HepG2 (cell line): ENCODE results near the gene ALOX12. TPM values are rescaled to one million over a fixed set of nuclear protein-coding genes. Genes with fewer than 3 reads are reported as not detected.

Experiments used
- CAMTA2 ChIP-seq: sonication (generic); formaldehyde crosslinking; IDR thresholded peaks from 2 replicates; pipeline ENCODE4 v1.4.0; 2020; ENCODE audit warnings: mild to moderate bottlenecking, missing genetic modification reagents, borderline replicate concordance
- CREBL2 ChIP-seq: sonication (generic); formaldehyde crosslinking; IDR thresholded peaks from 2 replicates; pipeline ENCODE4 v1.8.1; 2023; ENCODE audit warnings: missing genetic modification reagents, mild to moderate bottlenecking, borderline replicate concordance
- MAFF ChIP-seq: IDR thresholded peaks from 2 replicates; pipeline ENCODE4 v1.6.1; 2011; ENCODE audit warnings: low read depth, low read length, improper control_type of control experiment
- MBD4 ChIP-seq: IDR thresholded peaks from 2 replicates; pipeline ENCODE4 v1.6.1; 2012; ENCODE audit warnings: low read length, inconsistent platforms, borderline replicate concordance
- PRDM4 ChIP-seq: sonication (generic); formaldehyde crosslinking; IDR thresholded peaks from 2 replicates; pipeline ENCODE4 v1.9.0; 2021; ENCODE audit warnings: missing genetic modification reagents, borderline replicate concordance
- RXRB ChIP-seq: IDR thresholded peaks from 2 replicates; pipeline ENCODE4 v1.6.1; 2016; ENCODE audit warnings: borderline replicate concordance, missing genetic modification reagents, missing compliant biosample characterization
- ZNF552 ChIP-seq: sonication (generic); formaldehyde crosslinking; IDR thresholded peaks from 2 replicates; pipeline ENCODE4 v1.9.0; 2022; ENCODE audit warnings: missing genetic modification reagents, mild to moderate bottlenecking, borderline replicate concordance
- ZNF567 ChIP-seq: sonication (generic); formaldehyde crosslinking; IDR thresholded peaks from 2 replicates; pipeline ENCODE4 v1.8.1; 2023; ENCODE audit warnings: mild to moderate bottlenecking, missing genetic modification reagents, borderline replicate concordance
- ZNF570 ChIP-seq: sonication (generic); formaldehyde crosslinking; IDR thresholded peaks from 2 replicates; pipeline ENCODE4 v1.4.0; 2020; ENCODE audit warnings: mild to moderate bottlenecking, missing genetic modification reagents, borderline replicate concordance
- polyA plus RNA-seq, 8 experiments: library from polyadenylated mRNA; depleted of rRNA in 3 of 8; stranded (reverse) in 7 of 8; unstranded in 1 of 8; fragments of >200 nt; fragmentation: Illumina TruSeq in 4 of 8; extraction: Trizol in 4 of 8; gene quantifications; 2 replicates each; pipeline versions ENCODE4 v1.2.1 to v1.2.3, GENCODE V29; 2011 to 2016; ENCODE audit warnings: low read depth in 4 of 8, missing spikeins in 1 of 8, mixed read lengths in 1 of 8; ENCODE audit not compliant: insufficient read depth in 1 of 8
- total RNA-seq, 5 experiments: library from RNA; depleted of rRNA; stranded (reverse); fragments of >200 nt; fragmentation: Illumina TruSeq; extraction: Trizol; gene quantifications; 2 replicates each; pipeline ENCODE4 v1.2.3, GENCODE V29; 2016; ENCODE audit warnings: low read depth in 1 of 5
- TF ChIP-seq, protein P1 (sequence below): sonication (generic); formaldehyde crosslinking; IDR thresholded peaks from 2 replicates; pipeline ENCODE4 v1.5.0; 2020; ENCODE audit warnings: missing genetic modification reagents
- TF ChIP-seq, protein P2 (sequence below): sonication (generic); formaldehyde crosslinking; IDR thresholded peaks from 2 replicates; pipeline ENCODE4 v1.4.0; 2020; ENCODE audit warnings: missing genetic modification reagents
- TF ChIP-seq, protein P3 (sequence below): sonication (generic); formaldehyde crosslinking; conservative IDR thresholded peaks from 2 replicates; pipeline ENCODE4 v1.4.0; 2020; ENCODE audit warnings: missing genetic modification reagents
- TF ChIP-seq, protein P4 (sequence below): sonication (generic); formaldehyde crosslinking; IDR thresholded peaks from 2 replicates; pipeline ENCODE4 v1.4.0; 2020; ENCODE audit warnings: low read depth, mild to moderate bottlenecking, missing genetic modification reagents
- TF ChIP-seq, protein P5 (sequence below): sonication (generic); formaldehyde crosslinking; IDR thresholded peaks from 2 replicates; pipeline ENCODE4 v1.8.0; 2022; ENCODE audit warnings: mild to moderate bottlenecking, missing genetic modification reagents, borderline replicate concordance

Gene ALOX12
- total and polyA plus RNA-seq, 2 of the 13 experiments (the other 11 are each of a cell fraction or from before 2014, with no cell fraction given), result not detected

DNA sequence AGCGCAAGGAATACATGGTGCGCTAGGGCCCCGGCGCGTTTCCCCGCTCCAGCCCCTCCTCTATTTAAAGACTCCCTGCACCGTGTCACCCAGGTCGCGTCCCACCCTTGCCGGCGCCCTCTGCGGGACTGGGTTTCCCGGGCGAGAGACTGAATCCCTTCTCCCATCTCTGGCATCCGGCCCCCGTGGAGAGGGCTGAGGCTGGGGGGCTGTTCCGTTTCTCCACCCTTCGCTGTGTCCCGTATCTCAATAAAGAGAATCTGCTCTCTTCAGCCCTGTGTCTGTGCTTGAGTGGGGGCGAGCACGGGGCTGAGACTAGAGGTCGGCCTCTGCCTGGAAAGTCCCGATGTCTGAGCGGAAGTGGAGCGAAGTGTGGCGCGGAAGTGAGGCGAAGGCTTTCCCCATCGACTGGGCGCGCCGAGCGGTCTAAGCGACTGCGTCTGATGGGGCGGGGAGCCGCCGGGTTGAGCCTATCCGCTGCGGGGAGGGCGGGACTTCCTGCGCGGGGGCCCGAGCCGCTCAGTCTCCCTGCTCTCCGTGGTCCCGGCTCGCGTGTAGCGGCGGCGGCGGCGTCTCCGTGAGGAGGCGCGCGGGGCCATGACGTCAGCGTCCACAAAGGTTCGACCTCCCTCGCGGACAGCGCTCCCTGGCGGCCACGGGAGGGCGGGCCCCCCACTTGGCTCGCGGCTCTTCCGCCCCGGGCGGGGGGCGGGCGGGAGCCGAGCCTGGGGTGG is 18.6 kb downstream of the ALOX12 start (continued):
- TF ChIP-seq, protein P1, sequence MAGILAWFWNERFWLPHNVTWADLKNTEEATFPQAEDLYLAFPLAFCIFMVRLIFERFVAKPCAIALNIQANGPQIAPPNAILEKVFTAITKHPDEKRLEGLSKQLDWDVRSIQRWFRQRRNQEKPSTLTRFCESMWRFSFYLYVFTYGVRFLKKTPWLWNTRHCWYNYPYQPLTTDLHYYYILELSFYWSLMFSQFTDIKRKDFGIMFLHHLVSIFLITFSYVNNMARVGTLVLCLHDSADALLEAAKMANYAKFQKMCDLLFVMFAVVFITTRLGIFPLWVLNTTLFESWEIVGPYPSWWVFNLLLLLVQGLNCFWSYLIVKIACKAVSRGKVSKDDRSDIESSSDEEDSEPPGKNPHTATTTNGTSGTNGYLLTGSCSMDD (CRISPR knock-in tag), result no peak
- TF ChIP-seq ZNF570 (CRISPR knock-in tag), result no peak
- TF ChIP-seq MBD4, result no peak
- TF ChIP-seq, protein P2, sequence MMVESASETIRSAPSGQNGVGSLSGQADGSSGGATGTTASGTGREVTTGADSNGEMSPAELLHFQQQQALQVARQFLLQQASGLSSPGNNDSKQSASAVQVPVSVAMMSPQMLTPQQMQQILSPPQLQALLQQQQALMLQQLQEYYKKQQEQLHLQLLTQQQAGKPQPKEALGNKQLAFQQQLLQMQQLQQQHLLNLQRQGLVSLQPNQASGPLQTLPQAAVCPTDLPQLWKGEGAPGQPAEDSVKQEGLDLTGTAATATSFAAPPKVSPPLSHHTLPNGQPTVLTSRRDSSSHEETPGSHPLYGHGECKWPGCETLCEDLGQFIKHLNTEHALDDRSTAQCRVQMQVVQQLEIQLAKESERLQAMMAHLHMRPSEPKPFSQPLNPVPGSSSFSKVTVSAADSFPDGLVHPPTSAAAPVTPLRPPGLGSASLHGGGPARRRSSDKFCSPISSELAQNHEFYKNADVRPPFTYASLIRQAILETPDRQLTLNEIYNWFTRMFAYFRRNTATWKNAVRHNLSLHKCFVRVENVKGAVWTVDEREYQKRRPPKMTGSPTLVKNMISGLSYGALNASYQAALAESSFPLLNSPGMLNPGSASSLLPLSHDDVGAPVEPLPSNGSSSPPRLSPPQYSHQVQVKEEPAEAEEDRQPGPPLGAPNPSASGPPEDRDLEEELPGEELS (CRISPR knock-in tag), result no peak
- TF ChIP-seq, protein P3, sequence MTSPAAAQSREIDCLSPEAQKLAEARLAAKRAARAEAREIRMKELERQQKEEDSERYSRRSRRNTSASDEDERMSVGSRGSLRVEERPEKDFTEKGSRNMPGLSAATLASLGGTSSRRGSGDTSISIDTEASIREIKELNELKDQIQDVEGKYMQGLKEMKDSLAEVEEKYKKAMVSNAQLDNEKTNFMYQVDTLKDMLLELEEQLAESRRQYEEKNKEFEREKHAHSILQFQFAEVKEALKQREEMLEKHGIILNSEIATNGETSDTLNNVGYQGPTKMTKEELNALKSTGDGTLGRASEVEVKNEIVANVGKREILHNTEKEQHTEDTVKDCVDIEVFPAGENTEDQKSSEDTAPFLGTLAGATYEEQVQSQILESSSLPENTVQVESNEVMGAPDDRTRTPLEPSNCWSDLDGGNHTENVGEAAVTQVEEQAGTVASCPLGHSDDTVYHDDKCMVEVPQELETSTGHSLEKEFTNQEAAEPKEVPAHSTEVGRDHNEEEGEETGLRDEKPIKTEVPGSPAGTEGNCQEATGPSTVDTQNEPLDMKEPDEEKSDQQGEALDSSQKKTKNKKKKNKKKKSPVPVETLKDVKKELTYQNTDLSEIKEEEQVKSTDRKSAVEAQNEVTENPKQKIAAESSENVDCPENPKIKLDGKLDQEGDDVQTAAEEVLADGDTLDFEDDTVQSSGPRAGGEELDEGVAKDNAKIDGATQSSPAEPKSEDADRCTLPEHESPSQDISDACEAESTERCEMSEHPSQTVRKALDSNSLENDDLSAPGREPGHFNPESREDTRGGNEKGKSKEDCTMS (CRISPR knock-in tag), result no peak
- TF ChIP-seq CREBL2, result no peak; the same call in 1 of the 2 replicates
- TF ChIP-seq MAFF, result no peak
- TF ChIP-seq CAMTA2 (CRISPR knock-in tag), result no peak
- TF ChIP-seq ZNF567, result peak; percentile 90
- TF ChIP-seq, protein P4, sequence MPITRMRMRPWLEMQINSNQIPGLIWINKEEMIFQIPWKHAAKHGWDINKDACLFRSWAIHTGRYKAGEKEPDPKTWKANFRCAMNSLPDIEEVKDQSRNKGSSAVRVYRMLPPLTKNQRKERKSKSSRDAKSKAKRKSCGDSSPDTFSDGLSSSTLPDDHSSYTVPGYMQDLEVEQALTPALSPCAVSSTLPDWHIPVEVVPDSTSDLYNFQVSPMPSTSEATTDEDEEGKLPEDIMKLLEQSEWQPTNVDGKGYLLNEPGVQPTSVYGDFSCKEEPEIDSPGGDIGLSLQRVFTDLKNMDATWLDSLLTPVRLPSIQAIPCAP, result no peak
- TF ChIP-seq PRDM4 (CRISPR knock-in tag), result 0 out of 2 replicates have a peak, but pooled peaks have one; percentile 23
- peak; percentile 54; the same call in 1 of the 2 replicates for TF ChIP-seq RXRB (CRISPR knock-in tag)
- TF ChIP-seq, protein P5, sequence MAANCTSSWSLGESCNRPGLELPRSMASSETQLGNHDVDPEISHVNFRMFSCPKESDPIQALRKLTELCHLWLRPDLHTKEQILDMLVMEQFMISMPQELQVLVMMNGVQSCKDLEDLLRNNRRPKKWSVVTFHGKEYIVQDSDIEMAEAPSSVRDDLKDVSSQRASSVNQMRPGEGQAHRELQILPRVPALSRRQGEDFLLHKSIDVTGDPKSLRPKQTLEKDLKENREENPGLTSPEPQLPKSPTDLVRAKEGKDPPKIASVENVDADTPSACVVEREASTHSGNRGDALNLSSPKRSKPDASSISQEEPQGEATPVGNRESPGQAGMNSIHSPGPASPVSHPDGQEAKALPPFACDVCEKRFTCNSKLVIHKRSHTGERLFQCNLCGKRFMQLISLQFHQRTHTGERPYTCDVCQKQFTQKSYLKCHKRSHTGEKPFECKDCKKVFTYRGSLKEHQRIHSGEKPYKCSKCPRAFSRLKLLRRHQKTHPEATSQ (CRISPR knock-in tag), result peak; percentile 13; the same call in 1 of the 2 replicates
- TF ChIP-seq ZNF552 (CRISPR knock-in tag), result no peak
